ACC112 (cell line): ENCODE results near the gene ZNF837.

Experiments used
- H2AFZ ChIP-seq: fragments of 200-600 bp; sonication (generic); one replicate; pipeline ENCODE4 v1.6.0; 2017; ENCODE audit warnings: antibody characterized with exemption, low read length; ENCODE audit not compliant: unreplicated experiment
- H3K27ac ChIP-seq: fragments of 200-600 bp; sonication (generic); 2 replicates; pipeline ENCODE4 v1.5.1; 2014; ENCODE audit warnings: low read depth, mild to moderate bottlenecking, antibody characterized with exemption, low read length, moderate library complexity
- H3K27me3 ChIP-seq: fragments of 200-600 bp; sonication (generic); 2 replicates; pipeline ENCODE4 v1.6.1; 2014; ENCODE audit warnings: mild to moderate bottlenecking, antibody characterized with exemption, low read length, moderate library complexity, mixed read lengths; ENCODE audit not compliant: insufficient read depth
- H3K36me3 ChIP-seq: fragments of 200-600 bp; sonication (generic); 2 replicates; pipeline ENCODE4 v1.6.1; 2016; ENCODE audit warnings: mild to moderate bottlenecking, antibody characterized with exemption, low read length, moderate library complexity, mixed read lengths; ENCODE audit not compliant: insufficient read depth
- H3K4me1 ChIP-seq: fragments of 200-600 bp; sonication (generic); one replicate; pipeline ENCODE4 v1.6.1; 2016; ENCODE audit warnings: low read length, mixed read lengths; ENCODE audit not compliant: insufficient read depth, unreplicated experiment, control insufficient read depth
- H3K4me3 ChIP-seq: fragments of 200-600 bp; sonication (generic); 2 replicates; pipeline ENCODE4 v1.5.1; 2014; ENCODE audit warnings: mild to moderate bottlenecking, low read depth, low read length
- H3K79me2 ChIP-seq: fragments of 200-600 bp; sonication (generic); one replicate; pipeline ENCODE4 v1.6.0; 2016; ENCODE audit warnings: low read length; ENCODE audit not compliant: control insufficient read depth, unreplicated experiment, insufficient read depth

ZNF837 gene

GRCh38 chr19:58346961-58347929, 33.6 kb downstream of the ZNF837 start:
- peaks cover 22% of the 10 kb centered on the region for H3K79me2 ChIP-seq
- peak overlapping the region; percentile 84 for H3K4me3 ChIP-seq
- no peaks in the 10 kb centered on the region for H3K27me3 ChIP-seq
- peak overlapping the region; percentile 45 for H2AFZ ChIP-seq
- H3K4me1 ChIP-seq: no peaks in the 10 kb centered on the region
- no peak overlapping the region for H3K27ac ChIP-seq
- H3K36me3 ChIP-seq: no peaks in the 10 kb centered on the region; the same call in 1 of the 2 replicates

GRCh38 chr19:58345558-58345957, 35.3 kb downstream of the ZNF837 start:
- H3K27me3 ChIP-seq: no peaks in the 10 kb centered on the region
- no peak overlapping the region for H3K4me3 ChIP-seq
- no peaks in the 10 kb centered on the region for H3K4me1 ChIP-seq
- no peak overlapping the region for H2AFZ ChIP-seq
- H3K79me2 ChIP-seq: peaks cover 19% of the 10 kb centered on the region
- H3K27ac ChIP-seq: no peak overlapping the region
- H3K36me3 ChIP-seq: no peaks in the 10 kb centered on the region; the same call in 1 of the 2 replicates

- H3K4me1 ChIP-seq: no peaks in the 10 kb centered on the region
- no peak overlapping the region for H3K4me3 ChIP-seq
- H3K27me3 ChIP-seq: no peaks in the 10 kb centered on the region
- peaks cover 21% of the 10 kb centered on the region for H3K36me3 ChIP-seq
- H3K27ac ChIP-seq: no peak overlapping the region
- no peak overlapping the region for H2AFZ ChIP-seq
- no peaks in the 10 kb centered on the region for H3K79me2 ChIP-seq
Observed at GRCh38 chr19:58338825-58339558, 41.8 kb downstream of the ZNF837 start.

- no peaks in the 10 kb centered on the region for H3K27me3 ChIP-seq
- no peaks in the 10 kb centered on the region for H3K4me1 ChIP-seq
- no peak overlapping the region for H3K4me3 ChIP-seq
- H3K27ac ChIP-seq: no peak overlapping the region
- H3K79me2 ChIP-seq: no peaks in the 10 kb centered on the region
- peaks cover 21% of the 10 kb centered on the region for H3K36me3 ChIP-seq
- H2AFZ ChIP-seq: no peak overlapping the region
Observed at GRCh38 chr19:58338336-58338735, 42.5 kb downstream of the ZNF837 start.

GRCh38 chr19:58336820-58337219, 44.0 kb downstream of the ZNF837 start:
- Histone ChIP-seq H3K27me3 (no peaks in the 10 kb centered on the region), H2AFZ (no peak overlapping the region), H3K4me1 (no peaks in the 10 kb centered on the region), H3K4me3 (no peak overlapping the region), H3K79me2 (no peaks in the 10 kb centered on the region), H3K27ac (no peak overlapping the region), H3K36me3 (peaks cover 21% of the 10 kb centered on the region)

GRCh38 chr19:58336216-58336615, 44.6 kb downstream of the ZNF837 start:
- Histone ChIP-seq H3K4me1 (no peaks in the 10 kb centered on the region), H3K27me3 (no peaks in the 10 kb centered on the region), H2AFZ (no peak overlapping the region), H3K27ac (no peak overlapping the region), H3K79me2 (no peaks in the 10 kb centered on the region), H3K4me3 (no peak overlapping the region), H3K36me3 (peaks cover 21% of the 10 kb centered on the region)

GRCh38 chr19:58335630-58336029, 45.2 kb downstream of the ZNF837 start:
- no peaks in the 10 kb centered on the region for H3K27me3 ChIP-seq
- no peak overlapping the region for H3K4me3 ChIP-seq
- peaks cover 21% of the 10 kb centered on the region for H3K36me3 ChIP-seq
- no peak overlapping the region for H3K27ac ChIP-seq
- peaks cover 2% of the 10 kb centered on the region for H3K4me1 ChIP-seq
- no peak overlapping the region for H2AFZ ChIP-seq
- H3K79me2 ChIP-seq: peaks cover 2% of the 10 kb centered on the region

GRCh38 chr19:58334691-58335249, 46.1 kb downstream of the ZNF837 start:
- H2AFZ ChIP-seq: no peak overlapping the region
- H3K79me2 ChIP-seq: peaks cover 2% of the 10 kb centered on the region
- no peak overlapping the region for H3K4me3 ChIP-seq
- peaks cover 21% of the 10 kb centered on the region for H3K36me3 ChIP-seq
- peaks cover 3% of the 10 kb centered on the region for H3K4me1 ChIP-seq
- H3K27ac ChIP-seq: no peak overlapping the region
- no peaks in the 10 kb centered on the region for H3K27me3 ChIP-seq

GRCh38 chr19:58332697-58333096, 48.1 kb downstream of the ZNF837 start:
- Histone ChIP-seq H3K4me1 (peaks cover 9% of the 10 kb centered on the region), H3K27ac (no peak overlapping the region), H2AFZ (no peak overlapping the region), H3K79me2 (peaks cover 19% of the 10 kb centered on the region), H3K27me3 (no peaks in the 10 kb centered on the region), H3K4me3 (no peak overlapping the region), H3K36me3 (peaks cover 6% of the 10 kb centered on the region; the same call in 1 of the 2 replicates)

- Histone ChIP-seq H3K4me3 (no peak overlapping the region), H3K36me3 (peaks cover 5% of the 10 kb centered on the region; the same call in 1 of the 2 replicates), H3K79me2 (peaks cover 30% of the 10 kb centered on the region), H3K27ac (no peak overlapping the region), H2AFZ (no peak overlapping the region), H3K27me3 (no peaks in the 10 kb centered on the region), H3K4me1 (peaks cover 9% of the 10 kb centered on the region)
Observed at GRCh38 chr19:58330458-58330857, 50.4 kb downstream of the ZNF837 start.
